D721Med (cell line): ENCODE data around the gene COMMD10.

Experiments
- DNase-seq: peaks from one replicate; pipeline ENCODE4 v3.0.0; 2011; ENCODE audit warnings: low spot score; ENCODE audit not compliant: insufficient read length
- FAIRE-seq: peaks from 2 replicates; lab custom pipeline; 2011; peaks lifted over from hg19 to GRCh38; lab: Jason Lieb, UNC
- CTCF ChIP-seq: IDR thresholded peaks from 2 replicates; pipeline ENCODE4 v1.5.1; 2012; ENCODE audit warnings: mild to moderate bottlenecking, control low read depth; ENCODE audit not compliant: insufficient read depth; ENCODE audit errors: missing control alignments

The COMMD10 gene

GRCh38 chr5:116153687-116154174, 68.9 kb downstream of the COMMD10 start:
- FAIRE-seq: no peak
- no peak for DNase-seq
- TF ChIP-seq CTCF: no peak

- DNase-seq (no peak), FAIRE-seq (no peak)
- no peak for TF ChIP-seq CTCF
These were observed 69.4 kb downstream of the COMMD10 start for GRCh38 chr5:116154252-116154651.

DNA sequence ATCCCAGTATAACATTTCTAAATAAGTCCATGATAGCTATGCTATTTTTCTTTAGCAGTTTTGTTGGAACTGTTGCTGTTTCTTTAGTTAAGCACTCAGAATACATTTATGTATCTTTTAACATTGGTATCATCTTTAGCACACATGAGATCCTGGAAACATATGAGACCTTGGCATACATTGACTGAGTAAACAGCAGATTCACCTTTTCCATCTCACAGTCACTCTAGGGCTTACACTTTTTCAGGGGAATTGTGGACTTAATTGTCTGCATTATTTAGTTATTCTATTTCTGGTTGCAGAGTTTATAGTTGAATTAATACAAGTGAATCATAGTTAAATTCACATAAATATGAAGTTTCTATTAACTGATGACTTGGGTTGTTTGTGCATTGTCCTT, 70.1 kb downstream of the COMMD10 start:
- FAIRE-seq (no peak), DNase-seq (no peak)
- TF ChIP-seq CTCF: no peak

- FAIRE-seq: no peak
- no peak for DNase-seq
- TF ChIP-seq CTCF: no peak
These were observed 73.1 kb downstream of the COMMD10 start for GRCh38 chr5:116157902-116158301.

DNA sequence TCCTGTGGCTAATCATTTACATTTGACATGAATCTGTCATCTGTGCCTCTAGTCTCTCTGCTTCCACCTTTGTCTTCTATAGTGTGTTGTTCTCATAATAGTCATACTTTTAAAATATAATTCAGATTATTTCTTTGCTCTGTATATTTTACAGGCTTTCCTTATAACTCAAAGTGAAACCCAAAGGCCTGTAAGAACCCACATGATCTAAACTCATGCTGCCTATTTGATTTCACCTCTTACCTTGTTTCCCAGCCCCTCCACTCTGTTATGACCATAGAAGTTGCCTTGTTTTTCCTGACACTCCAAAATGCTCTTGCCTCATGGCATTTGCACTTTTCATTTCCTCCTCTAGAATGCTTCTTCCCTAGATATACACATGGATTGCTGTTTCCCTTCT, 74.2 kb downstream of the COMMD10 start:
- DNase-seq (no peak), FAIRE-seq (no peak)
- no peak for TF ChIP-seq CTCF

GRCh38 chr5:116174111-116174510, 89.3 kb downstream of the COMMD10 start:
- DNase-seq (no peak), FAIRE-seq (no peak)
- TF ChIP-seq CTCF: no peak

GRCh38 chr5:116176121-116176520, 91.3 kb downstream of the COMMD10 start:
- TF ChIP-seq CTCF: no peak
- DNase-seq: no peak
- FAIRE-seq: no peak
